ENCODE results near the gene GALNT18.

DNA sequence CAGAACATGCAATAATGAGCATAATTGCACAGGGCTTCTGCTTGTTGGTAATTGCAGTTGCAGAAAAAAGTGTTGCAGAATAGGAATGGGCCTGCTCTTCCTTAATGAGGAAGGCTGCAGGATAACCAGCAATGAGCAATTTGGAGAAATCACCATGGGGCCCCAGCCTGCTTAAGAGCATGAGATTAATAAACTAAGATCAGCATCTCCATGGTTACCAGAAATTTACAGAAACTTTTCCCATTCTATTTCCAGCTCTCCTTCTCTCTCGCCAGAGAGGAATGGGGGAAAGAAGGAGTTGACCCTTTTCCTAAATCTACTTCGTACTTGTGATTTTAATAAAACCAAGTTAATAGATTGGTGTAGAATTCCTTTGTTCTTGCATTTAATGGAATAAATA lies 187.8 kb downstream of the GALNT18 start:
- TF ChIP-seq, protein P1, sequence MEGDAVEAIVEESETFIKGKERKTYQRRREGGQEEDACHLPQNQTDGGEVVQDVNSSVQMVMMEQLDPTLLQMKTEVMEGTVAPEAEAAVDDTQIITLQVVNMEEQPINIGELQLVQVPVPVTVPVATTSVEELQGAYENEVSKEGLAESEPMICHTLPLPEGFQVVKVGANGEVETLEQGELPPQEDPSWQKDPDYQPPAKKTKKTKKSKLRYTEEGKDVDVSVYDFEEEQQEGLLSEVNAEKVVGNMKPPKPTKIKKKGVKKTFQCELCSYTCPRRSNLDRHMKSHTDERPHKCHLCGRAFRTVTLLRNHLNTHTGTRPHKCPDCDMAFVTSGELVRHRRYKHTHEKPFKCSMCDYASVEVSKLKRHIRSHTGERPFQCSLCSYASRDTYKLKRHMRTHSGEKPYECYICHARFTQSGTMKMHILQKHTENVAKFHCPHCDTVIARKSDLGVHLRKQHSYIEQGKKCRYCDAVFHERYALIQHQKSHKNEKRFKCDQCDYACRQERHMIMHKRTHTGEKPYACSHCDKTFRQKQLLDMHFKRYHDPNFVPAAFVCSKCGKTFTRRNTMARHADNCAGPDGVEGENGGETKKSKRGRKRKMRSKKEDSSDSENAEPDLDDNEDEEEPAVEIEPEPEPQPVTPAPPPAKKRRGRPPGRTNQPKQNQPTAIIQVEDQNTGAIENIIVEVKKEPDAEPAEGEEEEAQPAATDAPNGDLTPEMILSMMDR (IDR thresholded peaks at IDR 0.05; ENCODE audit: poor library complexity, severe bottlenecking): no peak
- no peak for TF ChIP-seq MXI1 (conservative IDR thresholded peaks at IDR 0.05; ENCODE audit: poor library complexity, severe bottlenecking)
- no peak for TF ChIP-seq POLR2AphosphoS5 (IDR thresholded peaks at IDR 0.05)
- TF ChIP-seq TAF1 (IDR thresholded peaks at IDR 0.05; ENCODE audit: low read depth): no peak
- TF ChIP-seq RAD21 (conservative IDR thresholded peaks at IDR 0.05): no peak
- no peak for TF ChIP-seq SMC3 (conservative IDR thresholded peaks at IDR 0.05; ENCODE audit: poor library complexity)
- no peak for TF ChIP-seq EZH2 (IDR thresholded peaks at IDR 0.05; ENCODE audit: borderline replicate concordance, insufficient read depth, low read length, poor library complexity, severe bottlenecking)

All from neural cell (in vitro differentiated cells).